ENCODE results near the gene PTPRJ. TPM values are rescaled to one million over a fixed set of nuclear protein-coding genes. Genes with fewer than 3 reads are reported as not detected.
"Not testable (repeated sequence)": the region's sequence is repeated elsewhere in the genome, so short reads cannot be mapped to it uniquely, and the experiment has no call there.

Gene PTPRJ
- total RNA-seq, 1 donor from 2014 or later = 40.0 TPM

DNA sequence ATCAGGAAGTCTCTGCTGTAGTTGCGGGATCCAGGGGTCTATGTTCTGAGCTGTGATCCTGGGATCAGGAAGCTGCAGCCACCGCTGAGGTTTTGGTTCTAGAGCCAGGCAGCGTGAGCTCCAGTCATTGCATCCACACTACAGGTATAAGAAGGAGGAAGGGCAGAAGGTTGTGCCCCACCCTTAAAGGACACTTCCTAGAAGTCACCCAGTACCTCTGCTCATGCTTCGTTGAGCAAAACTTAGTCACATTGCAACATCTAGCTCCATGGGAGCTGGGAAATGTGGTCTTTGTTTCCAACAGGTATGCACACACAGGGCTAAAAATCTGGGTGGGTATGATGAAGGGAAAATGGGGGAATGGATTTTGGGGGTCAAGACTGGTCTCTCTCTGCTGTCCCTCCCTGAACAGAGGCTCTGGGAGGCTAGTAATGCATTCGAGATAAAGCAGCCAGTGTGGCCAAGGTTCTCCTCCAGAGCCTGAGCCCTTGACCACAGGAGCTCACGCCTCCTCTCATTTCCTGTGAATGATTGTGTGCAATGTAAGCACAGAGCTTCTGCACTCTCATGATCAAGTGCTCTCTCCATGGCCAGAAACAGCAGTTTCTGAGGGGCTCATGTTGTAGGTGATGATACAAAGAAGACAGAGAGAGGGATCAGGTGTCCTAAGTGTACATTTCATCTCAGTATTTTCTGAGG lies 149.5 kb downstream of the PTPRJ start:
- Histone ChIP-seq H3K27ac (no peak overlapping the region), H3K4me1 (no peaks in the 10 kb centered on the region), H3K36me3 (peaks cover 63% of the 10 kb centered on the region), H3K4me3 (no peak overlapping the region), H3K27me3 (ENCODE audit: low read depth) (no peaks in the 10 kb centered on the region), H3K9me3 (no peaks in the 10 kb centered on the region)
- ATAC-seq (no peak), DNase-seq (no peak)
- TF ChIP-seq, protein P1, sequence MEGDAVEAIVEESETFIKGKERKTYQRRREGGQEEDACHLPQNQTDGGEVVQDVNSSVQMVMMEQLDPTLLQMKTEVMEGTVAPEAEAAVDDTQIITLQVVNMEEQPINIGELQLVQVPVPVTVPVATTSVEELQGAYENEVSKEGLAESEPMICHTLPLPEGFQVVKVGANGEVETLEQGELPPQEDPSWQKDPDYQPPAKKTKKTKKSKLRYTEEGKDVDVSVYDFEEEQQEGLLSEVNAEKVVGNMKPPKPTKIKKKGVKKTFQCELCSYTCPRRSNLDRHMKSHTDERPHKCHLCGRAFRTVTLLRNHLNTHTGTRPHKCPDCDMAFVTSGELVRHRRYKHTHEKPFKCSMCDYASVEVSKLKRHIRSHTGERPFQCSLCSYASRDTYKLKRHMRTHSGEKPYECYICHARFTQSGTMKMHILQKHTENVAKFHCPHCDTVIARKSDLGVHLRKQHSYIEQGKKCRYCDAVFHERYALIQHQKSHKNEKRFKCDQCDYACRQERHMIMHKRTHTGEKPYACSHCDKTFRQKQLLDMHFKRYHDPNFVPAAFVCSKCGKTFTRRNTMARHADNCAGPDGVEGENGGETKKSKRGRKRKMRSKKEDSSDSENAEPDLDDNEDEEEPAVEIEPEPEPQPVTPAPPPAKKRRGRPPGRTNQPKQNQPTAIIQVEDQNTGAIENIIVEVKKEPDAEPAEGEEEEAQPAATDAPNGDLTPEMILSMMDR (IDR thresholded peaks at IDR 0.05) = no peak
- intact Hi-C loops (cut with DNase I) = no loop called here

DNA sequence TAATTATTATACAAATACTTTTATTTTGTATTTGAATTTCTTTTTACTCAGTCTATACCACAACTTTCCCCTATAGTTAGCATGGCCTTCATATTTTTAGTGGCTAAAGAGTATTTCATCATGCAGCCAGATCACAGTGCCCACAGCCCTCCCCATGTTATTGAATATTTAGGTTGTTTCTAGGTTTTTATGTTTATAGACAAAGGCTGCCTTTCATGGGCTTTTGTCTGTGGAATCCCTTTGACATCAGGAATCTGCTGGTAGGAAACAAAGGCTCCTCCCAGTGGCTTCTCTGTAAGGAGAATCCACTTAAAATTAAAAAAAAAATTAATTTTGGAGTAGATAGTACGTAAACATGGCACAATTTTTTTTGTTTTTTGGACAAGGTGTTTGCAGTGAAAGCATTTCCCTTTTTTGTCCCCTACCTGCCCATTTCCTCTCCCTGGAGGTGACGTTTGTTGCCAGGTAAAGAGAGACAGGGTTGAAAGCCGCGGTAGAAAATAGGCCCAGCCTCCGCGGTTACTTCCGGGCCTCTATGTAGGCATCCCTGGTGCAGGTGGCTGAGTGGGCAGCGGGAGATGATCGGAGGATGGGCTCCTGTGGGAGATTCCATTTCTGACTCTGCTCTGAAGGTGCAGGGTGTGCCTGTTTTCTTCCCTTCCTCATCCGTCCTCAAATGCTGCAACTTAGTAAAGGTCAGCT lies 154.0 kb downstream of the PTPRJ start:
- Histone ChIP-seq H3K36me3 (peaks cover 50% of the 10 kb centered on the region), H3K27me3 (ENCODE audit: low read depth) (no peaks in the 10 kb centered on the region), H3K4me1 (no peaks in the 10 kb centered on the region), H3K27ac (no peak overlapping the region), H3K4me3 (no peak overlapping the region), H3K9me3 (no peaks in the 10 kb centered on the region)
- ATAC-seq = no peak
- intact Hi-C loops (cut with DNase I) = no loop called here
- TF ChIP-seq, protein P1 (IDR thresholded peaks at IDR 0.05) = no peak
- no peak for DNase-seq

DNA sequence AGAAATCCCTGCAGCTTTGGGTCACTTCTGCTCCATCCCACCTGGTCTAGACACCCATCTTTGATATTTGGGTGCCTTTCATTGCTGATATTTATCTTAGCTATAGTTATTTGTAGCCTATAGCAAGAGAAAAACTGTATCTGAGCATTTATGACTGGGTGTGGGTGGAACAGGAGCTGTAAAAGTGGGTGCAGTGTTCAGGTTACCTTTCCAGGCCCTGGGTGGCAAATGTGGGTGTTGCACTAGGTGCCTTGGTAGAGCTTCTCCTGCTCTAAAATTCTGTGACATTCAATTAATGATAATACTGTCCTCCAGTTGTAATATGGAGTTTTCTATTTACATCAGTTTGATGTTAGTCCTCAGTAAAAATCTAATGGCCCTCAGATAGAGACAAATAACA lies 157.9 kb downstream of the PTPRJ start:
- H3K9me3 ChIP-seq = no peaks in the 10 kb centered on the region
- TF ChIP-seq, protein P1 (IDR thresholded peaks at IDR 0.05) = no peak
- H3K4me1 ChIP-seq = no peaks in the 10 kb centered on the region
- H3K27me3 ChIP-seq (ENCODE audit: low read depth) = no peaks in the 10 kb centered on the region
- no peak overlapping the region for H3K4me3 ChIP-seq
- no peak overlapping the region for H3K27ac ChIP-seq
- H3K36me3 ChIP-seq = peaks cover 45% of the 10 kb centered on the region
- intact Hi-C loops (cut with DNase I) = no loop called here
- ATAC-seq = no peak
- no peak for DNase-seq

DNA sequence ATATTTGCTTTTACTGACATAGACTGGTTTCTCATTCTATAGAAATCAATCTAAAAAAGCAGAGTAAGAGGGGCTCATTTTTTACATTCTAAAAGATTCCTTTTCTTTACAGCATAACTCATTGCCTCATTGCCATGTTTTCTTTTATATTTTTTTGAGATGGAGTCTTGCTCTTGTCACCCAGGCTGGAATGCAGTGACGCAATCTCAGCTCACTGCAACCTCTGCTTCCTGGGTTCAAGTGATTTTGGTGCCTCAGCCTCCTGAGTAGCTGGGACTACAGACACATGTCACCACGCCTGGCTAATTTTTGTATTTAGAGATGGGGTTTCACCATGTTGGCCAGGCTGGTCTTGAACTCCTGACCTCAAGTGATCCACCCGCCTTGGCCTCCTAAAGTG lies 159.5 kb downstream of the PTPRJ start:
- intact Hi-C loops (cut with DNase I); DNase-seq; H3K27me3 ChIP-seq (ENCODE audit: low read depth); H3K4me3 ChIP-seq; H3K9me3 ChIP-seq; ATAC-seq; H3K27ac ChIP-seq; H3K4me1 ChIP-seq: not testable (repeated sequence)
- peaks cover 59% of the 10 kb centered on the region for H3K36me3 ChIP-seq

DNA sequence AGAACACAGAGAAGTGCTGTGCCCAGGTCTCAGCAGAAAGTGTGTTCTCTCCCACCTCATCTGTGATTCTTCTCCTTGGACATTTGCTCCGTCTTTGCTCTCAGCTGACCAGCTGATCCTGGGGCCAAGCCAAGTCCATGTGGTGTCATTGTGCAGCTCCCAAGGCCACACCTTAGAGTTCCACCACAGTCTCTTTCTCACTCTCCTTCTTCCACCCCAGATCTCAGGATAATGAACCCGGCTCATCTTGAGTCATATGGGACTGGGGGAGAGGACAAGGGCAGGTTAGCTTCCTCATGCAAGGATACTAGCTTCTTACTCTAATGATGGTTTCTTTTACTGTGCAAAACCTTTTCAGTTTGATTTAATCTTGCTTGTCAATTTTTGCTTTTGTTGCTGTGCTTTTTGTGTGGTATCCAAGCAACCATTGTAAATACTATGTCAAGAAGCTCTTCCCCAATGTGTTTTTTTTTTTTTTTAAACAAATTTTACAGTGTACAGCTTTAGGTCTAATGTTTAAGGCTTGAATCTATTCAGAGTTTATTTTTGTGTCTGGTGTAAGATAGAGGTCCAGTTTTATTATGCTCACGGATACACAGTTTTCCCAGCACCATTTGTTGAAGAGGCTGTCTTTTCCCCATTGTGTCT lies 161.2 kb downstream of the PTPRJ start:
- intact Hi-C loops (cut with DNase I) = no loop called here
- no peaks in the 10 kb centered on the region for H3K4me1 ChIP-seq
- ATAC-seq (peak; percentile 32 to 45), DNase-seq (no peak)
- no peak overlapping the region for H3K4me3 ChIP-seq
- H3K27ac ChIP-seq = no peak overlapping the region
- H3K36me3 ChIP-seq = peaks cover 67% of the 10 kb centered on the region
- no peaks in the 10 kb centered on the region for H3K9me3 ChIP-seq
- no peaks in the 10 kb centered on the region for H3K27me3 ChIP-seq (ENCODE audit: low read depth)
- TF ChIP-seq, protein P1 (IDR thresholded peaks at IDR 0.05) = no peak

DNA sequence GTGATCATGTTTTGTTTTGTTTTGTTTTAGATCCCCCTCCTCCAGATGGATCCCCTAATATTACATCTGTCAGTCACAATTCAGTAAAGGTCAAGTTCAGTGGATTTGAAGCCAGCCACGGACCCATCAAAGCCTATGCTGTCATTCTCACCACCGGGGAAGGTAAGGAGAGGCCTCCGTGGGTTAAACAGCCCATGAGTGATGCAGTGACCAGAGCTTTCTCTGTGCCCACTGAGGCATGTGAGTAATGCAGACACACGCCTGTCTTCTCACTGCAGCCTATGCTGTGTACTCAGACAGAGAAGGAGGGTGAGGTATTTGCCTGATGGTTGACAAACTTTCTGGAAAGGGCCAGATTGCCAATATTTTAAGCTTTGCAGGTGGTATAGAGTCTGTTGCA lies 162.5 kb downstream of the PTPRJ start:
- ATAC-seq (no peak), DNase-seq (no peak)
- intact Hi-C loops (cut with DNase I) = no loop called here
- Histone ChIP-seq H3K9me3 (no peaks in the 10 kb centered on the region), H3K36me3 (peaks cover 66% of the 10 kb centered on the region), H3K4me1 (no peaks in the 10 kb centered on the region), H3K4me3 (no peak overlapping the region), H3K27ac (no peak overlapping the region), H3K27me3 (ENCODE audit: low read depth) (no peaks in the 10 kb centered on the region)
- TF ChIP-seq, protein P1 (IDR thresholded peaks at IDR 0.05) = no peak
